H9 (cell line): ENCODE results near the gene KCNA2. TPM values are rescaled to one million over a fixed set of nuclear protein-coding genes. Genes with fewer than 3 reads are reported as not detected.

Experiments used
- DNase-seq: peaks from one replicate; pipeline ENCODE4 v3.0.0-alpha.2; 2017
- H2AFZ ChIP-seq: one replicate; pipeline ENCODE4 v1.6.1; 2013; ENCODE audit warnings: mild to moderate bottlenecking, low read length, control low read depth, moderate library complexity
- H2AK5ac ChIP-seq: 2 replicates; pipeline ENCODE4 v1.6.1; 2013; ENCODE audit warnings: low read length, control low read depth, mixed read lengths; ENCODE audit not compliant: insufficient read length
- H2BK120ac ChIP-seq: one replicate; pipeline ENCODE4 v1.6.1; 2013; ENCODE audit warnings: low read depth, mild to moderate bottlenecking, low read length, control low read depth, inconsistent platforms; ENCODE audit not compliant: poor library complexity, severe bottlenecking
- H2BK12ac ChIP-seq: 2 replicates; pipeline ENCODE4 v1.6.1; 2013; ENCODE audit warnings: low read length, control low read depth, mixed read lengths, low read depth; ENCODE audit not compliant: insufficient read length
- H2BK15ac ChIP-seq: 2 replicates; pipeline ENCODE4 v1.6.1; 2013; ENCODE audit warnings: low read depth, low read length, control low read depth
- H2BK20ac ChIP-seq: one replicate; pipeline ENCODE4 v1.6.1; 2013; ENCODE audit warnings: low read depth, mild to moderate bottlenecking, low read length, control low read depth, inconsistent platforms; ENCODE audit not compliant: poor library complexity, severe bottlenecking
- H2BK5ac ChIP-seq: 2 replicates; pipeline ENCODE4 v1.6.1; 2013; ENCODE audit warnings: low read length, control low read depth, mixed read lengths; ENCODE audit not compliant: insufficient read length
- H3K14ac ChIP-seq: 2 replicates; pipeline ENCODE4 v1.6.1; 2013; ENCODE audit warnings: low read length, control low read depth; ENCODE audit not compliant: insufficient read depth
- H3K18ac ChIP-seq: 2 replicates; pipeline ENCODE4 v1.6.1; 2013; ENCODE audit warnings: low read depth, mild to moderate bottlenecking, mixed read lengths, low read length, control low read depth; ENCODE audit not compliant: insufficient read length
- H3K23ac ChIP-seq: 2 replicates; pipeline ENCODE4 v1.6.1; 2013; ENCODE audit warnings: low read length, control low read depth, mixed read lengths, low read depth; ENCODE audit not compliant: insufficient read length
- H3K23me2 ChIP-seq: 2 replicates; pipeline ENCODE4 v1.6.1; 2013; ENCODE audit warnings: low read depth, mild to moderate bottlenecking, mixed read lengths, low read length, control low read depth; ENCODE audit not compliant: insufficient read length, poor library complexity, severe bottlenecking
- H3K27ac ChIP-seq: 2 replicates; pipeline ENCODE4 v1.5.1; 2013; ENCODE audit warnings: low read length, control low read depth, mixed read lengths, low read depth; ENCODE audit not compliant: insufficient read length
- H3K27me3 ChIP-seq: 2 replicates; pipeline ENCODE4 v1.6.1; 2013; ENCODE audit warnings: low read length, control low read depth, inconsistent platforms; ENCODE audit not compliant: insufficient read depth
- H3K4ac ChIP-seq: 2 replicates; pipeline ENCODE4 v1.6.1; 2013; ENCODE audit warnings: low read depth, mild to moderate bottlenecking, control low read depth, inconsistent platforms, low read length, moderate library complexity
- H3K4me1 ChIP-seq: 2 replicates; pipeline ENCODE4 v1.6.1; 2013; ENCODE audit warnings: low read length, control low read depth, inconsistent platforms; ENCODE audit not compliant: insufficient read depth
- H3K4me2 ChIP-seq: 2 replicates; pipeline ENCODE4 v1.6.1; 2013; ENCODE audit warnings: low read length, control low read depth, mixed read lengths; ENCODE audit not compliant: insufficient read length, insufficient read depth
- H3K56ac ChIP-seq: 2 replicates; pipeline ENCODE4 v1.6.1; 2013; ENCODE audit warnings: low read depth, mild to moderate bottlenecking, mixed read lengths, low read length, control low read depth; ENCODE audit not compliant: insufficient read length
- H3K79me1 ChIP-seq: 2 replicates; pipeline ENCODE4 v1.6.1; 2013; ENCODE audit warnings: low read depth, mild to moderate bottlenecking, moderate library complexity, low read length, control low read depth, inconsistent platforms; ENCODE audit not compliant: insufficient read depth, poor library complexity, severe bottlenecking
- H3K79me2 ChIP-seq: 2 replicates; pipeline ENCODE4 v1.6.1; 2013; ENCODE audit warnings: low read length, control low read depth, inconsistent platforms; ENCODE audit not compliant: insufficient read depth
- H3K9ac ChIP-seq: 2 replicates; pipeline ENCODE4 v1.6.1; 2013; ENCODE audit warnings: low read length, control low read depth, mixed read lengths; ENCODE audit not compliant: insufficient read length; ENCODE audit errors: extremely low read depth
- H3K9me3 ChIP-seq: one replicate; pipeline ENCODE4 v1.6.1; 2013; ENCODE audit warnings: low read depth, low read length, inconsistent platforms; ENCODE audit not compliant: control insufficient read depth
- H3T11ph ChIP-seq: one replicate; pipeline ENCODE4 v1.6.1; 2013; ENCODE audit warnings: mild to moderate bottlenecking, low read length, control low read depth, inconsistent platforms
- H4K20me1 ChIP-seq: one replicate; pipeline ENCODE4 v1.6.1; 2013; ENCODE audit not compliant: control insufficient read depth, insufficient read length, insufficient read depth
- H4K5ac ChIP-seq: 2 replicates; pipeline ENCODE4 v1.6.1; 2013; ENCODE audit warnings: low read depth, mild to moderate bottlenecking, mixed read lengths, low read length, control low read depth; ENCODE audit not compliant: insufficient read length
- H4K8ac ChIP-seq: replicated peaks from 2 replicates; pipeline ENCODE4 v1.6.1; 2013; ENCODE audit warnings: low read length, control low read depth, mixed read lengths, low read depth; ENCODE audit not compliant: insufficient read length
- H4K91ac ChIP-seq: 2 replicates; pipeline ENCODE4 v1.6.1; 2013; ENCODE audit warnings: low read depth, mild to moderate bottlenecking, moderate library complexity, mixed read lengths, low read length, control low read depth; ENCODE audit not compliant: insufficient read length
- H3K27ac Mint-ChIP-seq, 3 experiments: 2 replicates in 2 of 3; 3 replicates in 1 of 3; pipeline ENCODE4 v1.8.0; 2020 to 2021; ENCODE audit warnings: mixed read lengths in 3 of 3, mild to moderate bottlenecking in 1 of 3, moderate library complexity in 1 of 3
- H3K27me3 Mint-ChIP-seq: 2 replicates; pipeline ENCODE4 v1.8.0; 2021; ENCODE audit warnings: low read depth, mild to moderate bottlenecking, moderate library complexity, mixed read lengths
- H3K36me3 Mint-ChIP-seq, 3 experiments: 2 replicates in 2 of 3; 3 replicates in 1 of 3; pipeline ENCODE4 v1.8.0; 2020 to 2021; ENCODE audit warnings: low read depth in 3 of 3, mixed read lengths in 3 of 3; ENCODE audit not compliant: insufficient read depth in 1 of 3
- H3K4me1 Mint-ChIP-seq, 2 experiments: 2 replicates each; pipeline ENCODE4 v1.8.0; 2020; ENCODE audit warnings: mixed read lengths in 2 of 2
- H3K4me3 Mint-ChIP-seq, 2 experiments: 2 replicates in 1 of 2; 3 replicates in 1 of 2; pipeline ENCODE4 v1.8.0; 2020 to 2021; ENCODE audit warnings: mild to moderate bottlenecking in 2 of 2, mixed read lengths in 2 of 2, moderate library complexity in 1 of 2
- H3K9me3 Mint-ChIP-seq, 2 experiments: 2 replicates in 1 of 2; 3 replicates in 1 of 2; pipeline ENCODE4 v1.8.0; 2020; ENCODE audit warnings: mild to moderate bottlenecking in 2 of 2, mixed read lengths in 2 of 2, moderate library complexity in 1 of 2
- CTCF ChIP-seq: fragments of 200-600 bp; sonication (generic); conservative IDR thresholded peaks from 3 replicates; pipeline ENCODE4 v1.8.0; 2021; ENCODE audit warnings: antibody characterized with exemption, mild to moderate bottlenecking
- WGBS: extraction: QIAGEN DNeasy Blood & Tissue Kit; methylation state at CpG from one replicate; pipeline ENCODE4 v1.1.7; 2013; ENCODE audit warnings: missing lambda C conversion rate, low lambda C conversion rate, mixed read lengths; ENCODE audit not compliant: insufficient read length; ENCODE audit errors: extremely low coverage; 5-methylcytosine and 5-hydroxymethylcytosine counted together
- total RNA-seq: library from RNA; stranded (reverse); gene quantifications from 2 replicates; pipeline ENCODE4 v1.2.1, GENCODE V29; 2021

The KCNA2 gene
- total RNA-seq, 1 experiment from 2014 or later = 0.33 TPM

GRCh38 chr1:110637475-110637874 is 31.3 kb upstream of the KCNA2 start:
- no CpG with 5 or more reads among the region's 3 CpGs for WGBS
- no peak overlapping the region for H4K5ac ChIP-seq
- no peak overlapping the region for H2BK120ac ChIP-seq
- no peak overlapping the region for H3K14ac ChIP-seq
- H3K4me1 ChIP-seq = no peaks in the 10 kb centered on the region
- no peak overlapping the region for H2BK15ac ChIP-seq
- no peaks in the 10 kb centered on the region for H3K23me2 ChIP-seq
- no peaks in the 10 kb centered on the region for H3K79me2 ChIP-seq
- no peak overlapping the region for H4K91ac ChIP-seq
- no peaks in the 10 kb centered on the region for H3K9me3 ChIP-seq
- no peak overlapping the region; a peak in 1 of 7 replicates for H3K27ac Mint-ChIP-seq
- H3K4me1 Mint-ChIP-seq = no peaks in the 10 kb centered on the region
- H2BK5ac ChIP-seq = no peak overlapping the region
- H3T11ph ChIP-seq = no peak overlapping the region
- H2AFZ ChIP-seq = no peak overlapping the region
- H2BK12ac ChIP-seq = no peak overlapping the region
- H3K9ac ChIP-seq = no peak overlapping the region
- H4K8ac ChIP-seq = no peak overlapping the region
- H3K4ac ChIP-seq = no peak overlapping the region
- DNase-seq = no peak
- no peak overlapping the region for H2BK20ac ChIP-seq
- H3K4me2 ChIP-seq = no peak overlapping the region
- H3K4me3 Mint-ChIP-seq = no peak overlapping the region
- H3K79me1 ChIP-seq = no peaks in the 10 kb centered on the region
- H3K36me3 Mint-ChIP-seq = no peaks in the 10 kb centered on the region
- H3K27ac ChIP-seq = no peak overlapping the region
- H3K27me3 Mint-ChIP-seq = peaks cover 20% of the 10 kb centered on the region
- H4K20me1 ChIP-seq = no peaks in the 10 kb centered on the region
- no peaks in the 10 kb centered on the region for H3K27me3 ChIP-seq
- no peak for TF ChIP-seq CTCF
- H3K56ac ChIP-seq = no peak overlapping the region
- no peak overlapping the region for H2AK5ac ChIP-seq
- no peak overlapping the region for H3K18ac ChIP-seq
- no peaks in the 10 kb centered on the region for H3K9me3 Mint-ChIP-seq
- no peak overlapping the region for H3K23ac ChIP-seq
